ENCODE data around the gene AMZ2.
A peak's percentile ranks its signal among the peaks of the same experiment; 100 is the strongest.

Gene AMZ2

DNA sequence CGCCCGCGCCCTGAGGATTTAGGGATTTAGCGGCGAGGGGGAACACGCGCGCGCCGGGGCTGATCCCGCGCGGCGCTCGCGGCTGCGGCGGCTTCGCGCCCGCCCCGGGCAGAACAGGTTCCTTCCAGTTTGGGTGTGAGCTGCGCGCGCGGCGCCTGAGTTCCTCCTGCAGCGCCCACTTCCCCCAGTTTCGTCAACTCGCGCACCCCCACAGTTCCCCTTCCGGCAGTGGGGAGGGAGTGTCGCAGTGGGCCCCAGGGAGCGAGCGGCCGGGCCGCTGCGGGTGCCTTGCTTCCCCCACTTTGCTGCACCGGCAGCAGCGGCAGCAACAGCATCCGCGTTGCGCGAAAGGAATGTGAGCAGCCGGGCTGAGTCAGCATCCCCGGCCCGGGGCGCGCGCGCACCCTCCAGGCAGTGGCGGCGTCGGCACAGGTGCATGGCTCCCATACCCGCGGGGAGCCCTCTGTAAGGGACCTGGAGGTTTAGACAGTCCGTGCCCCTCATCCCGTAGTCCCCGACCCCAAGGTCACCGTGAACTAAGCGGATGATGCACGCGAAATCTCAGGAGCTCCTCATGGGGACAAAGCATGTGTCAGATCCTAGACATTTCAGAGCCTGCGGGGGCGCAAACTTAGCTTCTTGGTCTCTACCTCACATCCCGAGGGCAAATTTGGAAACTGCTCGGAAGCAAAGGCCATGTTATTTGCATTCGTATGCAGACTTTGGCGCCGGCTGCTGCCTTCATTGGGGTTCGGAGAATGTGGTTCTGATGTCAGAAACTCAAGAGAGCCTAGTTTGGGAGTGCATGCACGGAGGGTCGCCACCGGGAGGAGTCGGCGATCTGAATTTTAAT, 44.2 kb downstream of the AMZ2 start:
- DNase-seq = peak; percentile 97 to 99 (median 99)

DNA sequence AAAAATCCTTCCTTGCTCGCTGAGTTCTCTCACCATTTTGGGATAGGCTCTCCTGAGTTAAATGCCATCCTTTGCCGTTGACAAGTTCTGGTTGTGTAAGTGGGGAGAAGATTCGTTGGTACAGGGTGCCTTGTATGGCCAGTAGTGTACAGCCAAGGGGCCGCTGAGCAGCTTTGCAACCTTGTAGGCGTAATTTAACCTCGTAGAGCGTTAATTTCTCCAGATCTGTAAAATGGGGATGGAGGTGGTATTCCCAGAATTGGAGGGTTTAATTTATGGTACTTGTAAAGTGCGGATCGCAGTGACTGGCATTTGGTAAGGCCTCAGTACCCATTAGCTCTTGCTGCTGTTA, 44.8 kb downstream of the AMZ2 start:
- DNase-seq = no peak

DNA sequence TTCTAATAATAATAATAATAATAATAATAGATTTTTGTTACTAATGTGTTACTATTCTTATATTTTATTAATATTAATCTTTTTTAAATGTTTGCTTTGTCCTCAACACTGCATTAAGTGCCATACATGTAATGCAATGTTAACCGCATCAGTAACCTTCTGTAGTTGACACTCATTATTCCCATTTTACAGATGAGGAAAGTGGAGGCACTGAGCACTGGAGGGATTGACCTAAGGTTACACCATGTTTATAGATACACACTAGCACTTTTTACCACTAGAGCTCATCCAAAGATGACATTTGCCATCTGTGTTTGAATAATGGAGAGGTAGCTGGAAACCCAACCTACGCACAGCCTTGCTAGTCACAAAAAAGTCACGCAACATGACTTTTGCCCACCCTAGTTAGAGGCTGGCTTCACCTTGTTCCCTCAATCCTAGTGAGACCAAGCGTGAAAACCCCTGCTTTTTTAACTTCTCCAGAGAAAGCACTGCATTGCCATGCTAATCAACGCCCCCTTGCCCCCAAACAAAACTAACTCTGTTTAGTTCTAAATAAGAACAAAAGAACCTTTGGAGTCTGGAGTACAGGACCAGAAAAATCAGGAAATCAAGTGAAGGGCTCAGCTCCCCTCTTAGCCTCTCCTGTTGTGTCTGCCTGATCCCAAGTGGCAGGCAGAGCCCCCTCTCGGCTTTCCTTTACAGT, 45.8 kb downstream of the AMZ2 start:
- DNase-seq = no peak

DNA sequence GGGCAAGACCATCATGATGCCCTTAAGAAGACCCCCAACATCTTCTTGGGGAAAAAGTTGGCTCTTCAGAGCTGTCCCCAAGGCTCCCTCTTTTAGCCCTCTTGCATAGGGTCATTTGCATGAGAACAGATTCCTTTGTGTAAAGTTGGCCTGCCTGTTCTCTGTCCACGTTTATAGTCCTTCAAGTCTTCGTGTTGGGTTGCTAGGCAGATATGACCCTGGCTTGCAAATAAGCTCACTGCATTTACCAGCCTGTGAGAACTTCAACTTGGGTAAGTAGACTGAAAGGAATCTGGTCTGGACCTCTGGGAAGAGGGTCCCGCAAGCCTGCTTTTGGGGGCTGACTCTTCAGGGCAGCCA, 46.3 kb downstream of the AMZ2 start:
- DNase-seq = no peak

DNA sequence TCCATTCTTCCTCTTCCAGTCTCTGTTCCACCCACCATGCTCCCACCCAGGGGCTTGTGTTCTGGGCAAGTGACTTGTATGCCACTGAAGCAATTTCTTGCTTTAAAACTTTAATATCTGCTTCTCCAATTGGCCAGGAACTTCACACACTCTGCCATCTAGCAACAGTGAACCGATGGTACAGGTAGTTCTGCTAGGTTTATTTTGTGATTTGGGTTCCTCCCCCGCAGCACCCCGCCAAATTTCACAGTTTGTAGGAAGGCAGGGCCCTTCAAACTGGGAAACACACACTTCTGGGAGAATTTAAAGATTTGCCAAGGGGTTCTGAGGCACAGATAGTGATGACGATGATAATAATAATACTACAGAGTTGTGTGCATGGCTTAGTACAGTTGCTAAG, 46.8 kb downstream of the AMZ2 start:
- no peak for DNase-seq

DNA sequence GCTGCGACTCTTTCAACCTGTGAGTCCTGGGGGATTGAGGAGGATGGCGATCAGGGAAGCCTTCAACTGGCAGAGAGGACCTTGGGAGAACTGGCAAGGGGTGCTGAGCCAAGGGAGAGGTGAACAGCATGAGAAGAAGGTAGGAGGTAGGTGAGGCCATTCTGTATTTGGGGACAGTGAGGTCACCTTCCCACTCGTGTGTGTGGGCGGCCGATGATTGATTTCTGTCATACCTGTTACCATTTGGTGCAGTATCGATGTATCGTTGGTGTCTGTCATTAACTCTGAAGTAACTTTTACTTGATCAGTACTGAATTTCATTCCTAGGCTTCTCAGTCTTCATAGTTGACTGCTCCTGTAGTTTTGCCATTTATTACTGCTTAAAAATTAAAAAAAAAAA, 47.2 kb downstream of the AMZ2 start:
- DNase-seq = no peak

DNA sequence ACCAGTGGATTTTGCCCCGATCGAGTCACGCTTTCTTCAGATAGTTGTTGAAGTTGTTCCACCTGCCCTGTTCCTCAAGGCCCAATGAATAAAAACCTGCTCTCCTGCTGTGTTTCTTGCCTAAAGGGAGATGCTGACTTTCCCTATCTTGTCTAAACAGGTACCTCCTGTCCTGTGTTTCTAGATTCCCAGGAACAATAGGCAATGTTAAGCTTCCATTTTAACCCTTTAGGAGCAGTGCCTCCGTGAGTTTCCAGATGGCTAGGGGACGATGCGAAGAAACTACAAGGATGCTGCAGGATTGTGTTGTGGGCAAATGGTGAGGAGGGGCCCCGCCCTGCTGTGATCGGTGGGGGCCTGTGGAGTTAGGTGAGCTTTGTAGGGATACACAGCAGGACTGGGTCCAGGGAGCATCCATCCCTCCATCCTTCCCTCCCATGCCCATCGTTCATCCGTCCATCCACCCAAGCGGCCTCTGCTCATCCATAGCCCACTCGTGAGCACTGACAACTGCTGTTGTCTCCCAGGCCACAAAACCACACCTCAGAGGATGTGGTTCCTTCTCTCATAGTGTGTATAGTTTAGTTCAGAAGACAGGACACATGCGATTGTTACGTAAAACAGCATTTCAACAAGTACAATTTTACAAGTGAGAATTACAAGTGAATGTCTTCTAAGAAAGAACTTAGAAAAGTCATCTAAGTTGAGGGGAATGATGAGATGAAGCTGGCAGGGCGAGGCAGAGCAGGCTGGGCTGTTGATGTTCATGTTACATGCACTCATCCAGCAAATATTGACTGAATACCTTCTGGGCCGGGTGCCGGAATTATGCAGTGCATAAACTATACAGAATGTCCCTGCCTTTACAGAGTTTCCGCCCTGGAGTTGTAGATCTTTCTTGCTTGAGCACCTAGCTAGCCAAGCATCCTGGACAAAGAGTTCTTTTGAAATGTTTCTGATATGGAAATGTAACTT, 48.7 kb downstream of the AMZ2 start:
- DNase-seq = peak in 2 of 4 experiments; percentile 21 to 36

DNA sequence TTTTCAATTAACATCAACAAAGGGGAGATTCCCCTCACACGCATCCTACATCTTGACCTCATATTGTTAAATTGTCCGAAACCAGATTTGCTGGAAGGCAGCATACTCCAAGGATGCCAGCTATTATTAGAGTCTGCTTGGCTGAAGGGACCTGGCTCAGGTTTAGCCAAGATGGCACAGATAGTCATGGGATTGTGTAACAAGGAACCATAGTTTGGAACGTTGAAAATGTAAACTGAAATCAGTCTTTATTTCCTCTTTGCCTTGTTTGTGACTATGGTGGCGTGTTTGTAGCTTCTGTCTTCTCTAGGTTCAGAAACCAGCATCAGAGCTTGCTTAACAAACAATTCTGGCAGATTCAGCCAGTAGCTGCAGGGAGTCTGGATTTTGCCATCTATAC, 49.4 kb downstream of the AMZ2 start:
- peak; percentile 50 to 82 (median 66) for DNase-seq

DNA sequence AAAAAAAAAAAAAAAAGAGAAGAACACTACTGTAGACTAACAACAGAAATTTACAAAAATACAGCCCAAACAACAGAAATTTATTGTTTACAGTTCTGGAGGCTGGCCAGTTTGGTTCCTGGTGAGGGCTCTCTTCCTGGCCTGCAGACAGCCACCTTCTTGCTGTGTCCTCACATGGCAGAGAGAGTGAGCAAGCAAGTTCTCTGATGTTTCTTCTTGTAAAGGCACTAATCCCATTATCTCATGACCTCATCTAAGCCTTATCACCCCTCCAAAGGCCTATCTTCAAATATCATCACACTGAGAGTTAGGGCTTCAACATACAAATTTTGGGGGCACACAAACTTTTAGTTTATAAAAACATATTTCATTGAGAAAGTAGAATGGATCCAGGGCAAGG, 50.8 kb downstream of the AMZ2 start:
- no peak for DNase-seq

DNA sequence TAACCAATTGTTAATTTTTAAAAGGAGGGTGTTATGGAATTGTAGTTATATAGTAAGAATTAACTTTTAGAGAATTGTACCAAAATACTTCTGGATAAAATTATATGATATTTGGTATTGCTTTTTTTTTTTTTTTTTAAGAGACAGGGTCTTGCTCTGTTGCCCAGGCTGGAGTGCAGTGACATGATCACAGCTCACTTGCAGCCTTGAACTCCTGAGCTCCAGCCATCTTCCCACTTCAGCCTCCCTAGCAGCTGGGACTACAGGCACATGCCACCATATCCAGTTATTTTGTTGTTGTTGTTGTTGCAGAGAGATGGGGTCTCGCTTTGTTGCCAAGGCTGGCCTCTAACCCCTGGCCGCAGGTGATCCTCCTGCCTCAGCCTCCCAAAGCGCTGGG, 52.0 kb downstream of the AMZ2 start:
- DNase-seq = no peak

DNA sequence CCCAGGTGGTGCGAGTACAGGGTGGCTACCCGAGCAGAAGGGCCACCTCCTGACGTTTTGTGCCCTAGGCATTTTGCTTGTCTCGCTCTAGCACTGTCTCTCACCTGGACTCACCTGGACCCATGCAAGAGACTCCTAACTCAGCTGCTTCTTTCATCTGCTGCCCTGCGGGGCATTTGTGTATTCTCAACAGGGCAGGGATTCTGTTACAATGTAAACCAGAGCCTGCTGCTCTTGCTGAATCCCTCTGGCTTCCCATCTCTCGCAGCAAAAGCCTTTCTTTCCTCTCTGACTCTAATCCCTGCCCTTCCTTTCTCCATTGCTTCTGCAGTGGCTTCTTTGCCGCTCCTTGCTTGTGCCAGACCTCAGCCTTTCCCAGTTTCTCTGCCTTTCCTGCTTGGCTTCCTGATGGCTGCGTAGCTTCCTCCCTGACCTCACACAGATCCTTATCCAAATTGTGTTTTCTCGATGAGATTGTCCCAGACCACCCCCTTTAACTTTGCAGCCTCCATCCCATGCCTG, 53.7 kb downstream of the AMZ2 start:
- no peak for DNase-seq

DNA sequence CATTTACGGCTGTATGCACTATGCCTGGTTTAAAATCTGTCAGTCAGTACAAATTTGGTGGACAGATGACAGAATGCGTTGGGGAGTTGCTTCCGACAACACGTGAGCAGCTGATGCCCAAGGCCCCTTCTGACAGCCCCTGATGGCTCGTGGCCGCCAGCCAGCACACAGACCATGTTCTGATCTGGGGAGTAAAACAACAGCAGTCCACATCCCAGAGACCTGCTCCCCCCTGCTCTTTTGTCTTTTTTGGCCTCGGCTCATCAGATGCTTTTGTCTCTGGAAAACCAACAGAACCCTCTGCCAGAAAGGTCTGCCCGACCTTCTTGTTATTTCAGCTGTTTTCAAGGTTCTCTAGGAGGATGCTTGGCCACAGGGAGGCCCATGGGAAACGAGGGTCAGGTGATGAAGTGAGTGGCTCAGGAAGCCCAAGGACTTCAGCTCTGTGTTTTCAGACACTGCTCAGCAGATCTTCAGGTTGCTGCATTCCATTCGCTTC, 54.3 kb downstream of the AMZ2 start:
- DNase-seq = no peak

DNA sequence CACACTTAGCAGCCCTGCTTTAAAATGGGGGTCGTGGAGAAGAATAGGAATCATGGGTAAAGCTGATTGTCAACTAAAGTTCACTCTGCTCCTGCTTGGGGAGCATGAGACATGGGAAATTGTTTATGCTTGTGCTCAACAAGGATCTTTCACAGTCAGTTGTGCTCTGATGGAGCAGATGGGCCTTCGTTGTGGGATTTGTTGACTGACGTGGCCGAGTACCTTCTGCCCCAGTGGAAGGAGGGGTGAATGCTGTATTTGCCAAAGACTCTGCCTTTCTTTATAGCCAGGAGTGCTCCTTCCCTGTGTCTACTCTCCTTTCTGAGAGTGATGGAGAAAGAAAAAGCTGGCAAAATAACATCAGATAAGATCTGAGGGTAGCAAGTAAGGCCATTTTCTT, 54.8 kb downstream of the AMZ2 start:
- no peak for DNase-seq

DNA sequence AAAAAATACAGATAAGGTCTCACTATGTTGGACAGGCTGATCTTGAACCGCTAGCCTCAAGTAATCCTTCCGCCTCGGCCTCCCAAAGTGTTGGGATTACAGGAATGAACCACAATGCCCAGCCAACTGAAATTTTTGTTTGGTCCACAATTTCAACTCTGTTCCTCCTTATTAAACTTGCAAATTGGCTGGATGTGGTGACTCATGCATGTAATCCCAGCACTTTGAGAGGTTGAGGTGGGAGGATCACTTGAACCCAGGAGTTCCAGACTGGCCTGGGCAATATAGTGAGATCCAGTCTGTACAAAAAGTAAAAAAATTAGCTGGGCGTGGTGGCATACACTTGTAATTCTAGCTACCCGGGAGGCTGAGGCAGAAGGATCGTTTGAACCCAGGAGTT, 56.9 kb downstream of the AMZ2 start:
- peak in 1 of 4 experiments; percentile 29 for DNase-seq

DNA sequence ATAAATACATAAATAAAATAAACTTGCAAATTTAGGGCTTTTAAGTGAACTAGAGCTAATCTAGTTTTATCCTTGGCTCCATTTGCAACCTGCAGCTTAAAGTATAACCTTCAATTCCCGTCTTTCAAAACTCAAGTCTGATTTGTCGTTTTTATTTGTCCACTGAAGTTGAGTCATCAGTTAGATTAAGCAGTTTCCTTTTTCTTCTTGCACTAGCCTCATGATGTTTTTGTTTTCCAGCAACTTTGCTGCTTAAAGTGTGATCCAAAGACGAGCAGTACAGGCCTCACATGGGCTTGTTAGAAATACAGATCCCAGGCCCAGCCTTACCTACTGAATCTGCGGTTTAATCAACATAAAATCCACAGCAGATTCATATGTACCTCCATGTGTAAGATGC, 57.3 kb downstream of the AMZ2 start:
- DNase-seq = peak; percentile 43 to 78 (median 68)

Measured in suppressor macrophage (primary cell).